PC-3 (cell line): ENCODE results near the gene DYNC1LI2. TPM values are rescaled to one million over a fixed set of nuclear protein-coding genes. Genes with fewer than 3 reads are reported as not detected.

Experiments used
- ATAC-seq: fragments of 200-7000 bp; cut with Tn5 transposase; 2 replicates; pipeline ENCODE4 v1.9.1; 2020; ENCODE audit warnings: mild to moderate bottlenecking, moderate library complexity
- BruUV-seq: library from RNA; stranded (reverse); fragments of 400-500 nt; replicated peaks from 2 replicates; lab custom pipeline; 2021; lab: Mats Ljungman, UMichigan
- CTCF ChIA-PET: fragments of 300-600 bp; sonication (Branson Sonifier 250); formaldehyde crosslinking; loops from one replicate; lab custom pipeline; 2022; ENCODE audit warnings: antibody characterized with exemption; lab: Charles Lee
- POLR2A ChIA-PET: fragments of 300-600 bp; sonication (Branson Sonifier 250); formaldehyde crosslinking; loops from one replicate; lab custom pipeline; 2022; ENCODE audit warnings: antibody characterized with exemption; ENCODE audit not compliant: unreplicated experiment; lab: Charles Lee
- DNase-seq: peaks from one replicate; pipeline ENCODE4 v3.0.0-alpha.2; 2015
- H2AFZ ChIP-seq: fragments of 300-600 bp; sonication (generic); 2 replicates; pipeline ENCODE4 v1.6.0; 2016; ENCODE audit warnings: antibody characterized with exemption, low read length
- H3F3A ChIP-seq: fragments of 300-600 bp; sonication (generic); one replicate; pipeline ENCODE4 v1.6.0; 2017; ENCODE audit warnings: antibody characterized with exemption, low read length, control low read depth, mild to moderate bottlenecking; ENCODE audit not compliant: unreplicated experiment
- H3K27ac ChIP-seq: fragments of 300-600 bp; sonication (generic); 2 replicates; pipeline ENCODE4 v1.5.1; 2016; ENCODE audit warnings: mild to moderate bottlenecking, low read length
- H3K27me3 ChIP-seq: fragments of 300-600 bp; sonication (generic); 2 replicates; pipeline ENCODE4 v1.6.1; 2016; ENCODE audit warnings: low read length, mixed read lengths
- H3K36me3 ChIP-seq: fragments of 300-600 bp; sonication (generic); 2 replicates; pipeline ENCODE4 v1.6.1; 2016; ENCODE audit warnings: low read depth, mixed run types, low read length, mixed read lengths
- H3K4me1 ChIP-seq: fragments of 300-600 bp; sonication (generic); 2 replicates; pipeline ENCODE4 v1.5.1; 2016; ENCODE audit warnings: low read length; ENCODE audit not compliant: insufficient read depth
- H3K4me2 ChIP-seq: fragments of 300-600 bp; sonication (generic); 2 replicates; pipeline ENCODE4 v1.6.0; 2016; ENCODE audit warnings: low read length
- H3K4me3 ChIP-seq: fragments of 300-600 bp; sonication (generic); 2 replicates; pipeline ENCODE4 v1.5.1; 2016; ENCODE audit warnings: mild to moderate bottlenecking, low read length, mixed read lengths
- H3K79me2 ChIP-seq: fragments of 300-600 bp; sonication (generic); 2 replicates; pipeline ENCODE4 v1.6.1; 2017; ENCODE audit warnings: low read length, mixed read lengths
- H3K9ac ChIP-seq: fragments of 300-600 bp; sonication (generic); 2 replicates; pipeline ENCODE4 v1.6.0; 2016; ENCODE audit warnings: mild to moderate bottlenecking, low read length
- H3K9me2 ChIP-seq: fragments of 300-600 bp; sonication (generic); replicated peaks from 2 replicates; pipeline ENCODE4 v1.6.1; 2016; ENCODE audit warnings: mixed run types, low read length, mixed read lengths
- H3K9me3 ChIP-seq: fragments of 300-600 bp; sonication (generic); 2 replicates; pipeline ENCODE4 v1.6.1; 2016; ENCODE audit warnings: low read length, mixed read lengths
- H4K20me1 ChIP-seq: fragments of 300-600 bp; sonication (generic); 2 replicates; pipeline ENCODE4 v1.6.1; 2016; ENCODE audit warnings: low read length, mixed read lengths
- CTCF ChIP-seq: fragments of 300-600 bp; sonication (generic); conservative IDR thresholded peaks from 2 replicates; pipeline ENCODE4 v1.5.1; 2017; ENCODE audit warnings: antibody characterized with exemption, low read depth, mild to moderate bottlenecking, low read length
- EZH2 ChIP-seq: fragments of 300-600 bp; sonication (generic); IDR thresholded peaks from one replicate; pipeline ENCODE4 v1.6.1; 2017; ENCODE audit warnings: antibody characterized with exemption, mild to moderate bottlenecking, low read length; ENCODE audit not compliant: unreplicated experiment
- EZH2phosphoT487 ChIP-seq: fragments of 300-600 bp; sonication (generic); IDR thresholded peaks from 2 replicates; pipeline ENCODE4 v1.6.1; 2018; ENCODE audit warnings: mild to moderate bottlenecking, antibody characterized with exemption, low read length, borderline replicate concordance
- intact Hi-C: fragments of 100-400 bp; cut with micrococcal nuclease; formaldehyde crosslinking; loops from 2 replicates; pipeline ENCODE4 v1.9.0; 2023
- total RNA-seq: library from RNA; depleted of rRNA; stranded (reverse); fragments of >200 nt; gene quantifications from 2 replicates; pipeline ENCODE4 v1.2.3, GENCODE V29; 2014

DYNC1LI2 gene
- total RNA-seq, 1 experiment from 2014 or later, result 63.9 TPM

- TSS peak; percentile 55 for BruUV-seq
- ATAC-seq (0 out of 2 replicates have a peak, but pooled peaks have one; percentile 10), DNase-seq (no peak)
- POLR2A ChIA-PET, result no interaction called here
- H3K4me3 ChIP-seq, result peak overlapping the region; percentile 99
- no peaks in the 10 kb centered on the region for H3K9me2 ChIP-seq
- peak overlapping the region; percentile 98 for H3K9ac ChIP-seq
- no peaks in the 10 kb centered on the region for H3F3A ChIP-seq
- H3K27me3 ChIP-seq, result no peaks in the 10 kb centered on the region
- H4K20me1 ChIP-seq, result peaks cover 18% of the 10 kb centered on the region
- TF ChIP-seq CTCF (no peak), EZH2phosphoT487 (no peak), EZH2 (no peak)
- no peaks in the 10 kb centered on the region for H3K9me3 ChIP-seq
- peak overlapping the region; percentile 94 for H3K4me2 ChIP-seq
- peaks cover 18% of the 10 kb centered on the region for H3K36me3 ChIP-seq
- H3K79me2 ChIP-seq, result peaks cover 55% of the 10 kb centered on the region
- intact Hi-C loops, result loop anchor here (10.0 kb wide), 1 partner anchor 114 kb away; no protein-coding TSS in a partner anchor
- CTCF ChIA-PET, result no interaction called here
- peaks cover 20% of the 10 kb centered on the region for H3K4me1 ChIP-seq
- peak overlapping the region; percentile 75 for H2AFZ ChIP-seq
- H3K27ac ChIP-seq, result no peak overlapping the region
Measured at GRCh38 chr16:66750279-66751052, 943 bp downstream of the DYNC1LI2 start.

GRCh38 chr16:66746682-66747081 is 4.7 kb downstream of the DYNC1LI2 start:
- Histone ChIP-seq H3K9me2 (no peaks in the 10 kb centered on the region), H3K79me2 (peaks cover 65% of the 10 kb centered on the region), H2AFZ (no peak overlapping the region), H3K27me3 (no peaks in the 10 kb centered on the region), H4K20me1 (peaks cover 18% of the 10 kb centered on the region), H3K4me2 (no peak overlapping the region), H3K4me3 (no peak overlapping the region), H3F3A (no peaks in the 10 kb centered on the region), H3K9ac (no peak overlapping the region), H3K4me1 (peaks cover 19% of the 10 kb centered on the region), H3K9me3 (no peaks in the 10 kb centered on the region), H3K27ac (no peak overlapping the region), H3K36me3 (peaks cover 32% of the 10 kb centered on the region)
- DNase-seq, result no peak
- TF ChIP-seq EZH2phosphoT487 (no peak), EZH2 (no peak), CTCF (no peak)
- BruUV-seq, result no TSS peak
- POLR2A ChIA-PET, result no interaction called here
- intact Hi-C loops, result no loop called here
- ATAC-seq, result no peak
- CTCF ChIA-PET, result no interaction called here

- Histone ChIP-seq H3K9ac (no peak overlapping the region), H3K27me3 (no peaks in the 10 kb centered on the region), H3K9me2 (no peaks in the 10 kb centered on the region), H3K27ac (no peak overlapping the region), H3K9me3 (no peaks in the 10 kb centered on the region), H3K36me3 (peaks cover 34% of the 10 kb centered on the region), H4K20me1 (peaks cover 17% of the 10 kb centered on the region), H3K79me2 (peaks cover 63% of the 10 kb centered on the region), H3F3A (no peaks in the 10 kb centered on the region), H3K4me3 (no peak overlapping the region), H3K4me1 (peaks cover 24% of the 10 kb centered on the region), H2AFZ (no peak overlapping the region), H3K4me2 (no peak overlapping the region)
- ATAC-seq, result no peak
- ChIA-PET POLR2A (no interaction called here), CTCF (no interaction called here)
- TF ChIP-seq CTCF (no peak), EZH2phosphoT487 (no peak), EZH2 (no peak)
- BruUV-seq, result no TSS peak
- intact Hi-C loops, result no loop called here
- no peak for DNase-seq
Measured at GRCh38 chr16:66746048-66746447, 5.4 kb downstream of the DYNC1LI2 start.
